ENCODE data around the gene TMEM220.
"Not testable (repeated sequence)": the region's sequence is repeated elsewhere in the genome, so short reads cannot be mapped to it uniquely, and the experiment has no call there.

Gene TMEM220

GRCh38 chr17:10727192-10727591, 2.6 kb downstream of the TMEM220 start:
- no peak for DNase-seq

- DNase-seq, result no peak
These were observed 3.6 kb downstream of the TMEM220 start for GRCh38 chr17:10726196-10726595.

- no peak for DNase-seq
These were observed 4.6 kb downstream of the TMEM220 start for GRCh38 chr17:10725262-10725661.

- no peak for DNase-seq
These were observed 5.2 kb downstream of the TMEM220 start for GRCh38 chr17:10724546-10725195.

- no peak for DNase-seq
These were observed 11.3 kb downstream of the TMEM220 start for GRCh38 chr17:10718547-10718946.

GRCh38 chr17:10716218-10716617, 13.6 kb downstream of the TMEM220 start:
- DNase-seq, result no peak

GRCh38 chr17:10713318-10713717, 16.5 kb downstream of the TMEM220 start:
- DNase-seq, result no peak

- DNase-seq, result no peak
These were observed 24.1 kb downstream of the TMEM220 start for GRCh38 chr17:10705727-10706126.

- peak; percentile 22 for DNase-seq
These were observed 27.2 kb downstream of the TMEM220 start for GRCh38 chr17:10702574-10702973.

GRCh38 chr17:10699856-10700255, 30.0 kb downstream of the TMEM220 start:
- peak; percentile 26 for DNase-seq

- DNase-seq, result peak; percentile 41
These were observed 31.6 kb downstream of the TMEM220 start for GRCh38 chr17:10698096-10698818.

- DNase-seq, result peak; percentile 96
These were observed 32.4 kb downstream of the TMEM220 start, which contains the start of the genes ADPRM and SCO1 for GRCh38 chr17:10697092-10698081. ADPRM (plus strand) TSS chr17:10697594; CDS start chr17:10704927, 7,333 bp downstream. SCO1 (minus strand) TSS chr17:10697533; CDS start chr17:10697507, 26 bp downstream.

- DNase-seq, result not testable (repeated sequence)
These were observed 33.9 kb downstream of the TMEM220 start for GRCh38 chr17:10695875-10696407.

GRCh38 chr17:10687499-10687898, 42.3 kb downstream of the TMEM220 start:
- no peak for DNase-seq

GRCh38 chr17:10683853-10684252, 46.0 kb downstream of the TMEM220 start:
- DNase-seq, result peak; percentile 74

- DNase-seq, result no peak
These were observed 47.9 kb downstream of the TMEM220 start for GRCh38 chr17:10681866-10682446.

GRCh38 chr17:10674704-10675103, 55.1 kb downstream of the TMEM220 start:
- no peak for DNase-seq

GRCh38 chr17:10673312-10673711, 56.5 kb downstream of the TMEM220 start:
- no peak for DNase-seq

- DNase-seq, result no peak
These were observed 61.0 kb downstream of the TMEM220 start for GRCh38 chr17:10668775-10669174.

GRCh38 chr17:10666906-10667305, 62.9 kb downstream of the TMEM220 start:
- DNase-seq, result no peak

- no peak for DNase-seq
These were observed 65.3 kb downstream of the TMEM220 start for GRCh38 chr17:10664571-10664970.
